Ovary (tissue), 9 donors: ENCODE data around the gene PSMD10. TPM values are rescaled to one million over a fixed set of nuclear protein-coding genes. Genes with fewer than 3 reads are reported as not detected.

Experiments used
- DNase-seq, 5 donors: peaks; one replicate each; pipeline ENCODE4 v3.0.0-alpha.2; 2019 to 2020
- H3K27ac ChIP-seq, 2 donors: fragments of 200-600 bp; one replicate each; pipeline versions ENCODE4 v1.5.1 to v1.8.0; 2019 to 2022
- H3K27me3 ChIP-seq: fragments of 200-600 bp; one replicate; pipeline ENCODE4 v1.8.0; 2022
- H3K36me3 ChIP-seq: fragments of 200-600 bp; sonication (generic); one replicate; pipeline ENCODE4 v1.5.1; 2019
- H3K4me1 ChIP-seq: one replicate; pipeline ENCODE4 v1.8.1; 2013; ENCODE audit warnings: mild to moderate bottlenecking, moderate library complexity; ENCODE audit not compliant: insufficient read depth
- H3K4me3 ChIP-seq: fragments of 200-600 bp; sonication (generic); one replicate; pipeline ENCODE4 v1.5.1; 2017
- H3K9me3 ChIP-seq, 2 donors: fragments of 200-600 bp in 1 of 2; sonication (generic) in 1 of 2; one replicate each; pipeline versions ENCODE4 v1.5.1 to v1.8.1; 2013 to 2019; ENCODE audit warnings: mild to moderate bottlenecking in 1 of 2, moderate library complexity in 1 of 2
- CTCF ChIP-seq, 3 donors: fragments of 450-650 bp in 2 of 3; fragments of 200-600 bp in 1 of 3; IDR thresholded peaks; one replicate each; pipeline versions ENCODE4 v1.5.1 to v1.8.0; 2016 to 2022; ENCODE audit warnings: antibody characterized with exemption in 3 of 3, mild to moderate bottlenecking in 1 of 3
- EP300 ChIP-seq: sonication (generic); formaldehyde crosslinking; IDR thresholded peaks from one replicate; pipeline ENCODE4 v1.6.1; 2017; ENCODE audit warnings: antibody characterized with exemption
- POLR2A ChIP-seq: fragments of 450-650 bp; IDR thresholded peaks from one replicate; pipeline ENCODE4 v1.6.1; 2017; ENCODE audit warnings: antibody characterized with exemption, mild to moderate bottlenecking, moderate library complexity
- WGBS, 3 donors: extraction: QIAGEN DNeasy Blood & Tissue Kit in 1 of 3; methylation state at CpG; one replicate each; pipeline versions ENCODE4 v1.1.5 to v1.1.7; 2013 to 2017; 5-methylcytosine and 5-hydroxymethylcytosine counted together
- intact Hi-C, 4 donors: fragments of 100-400 bp; cut with DNase I; formaldehyde crosslinking; loops; one replicate each; pipeline versions ENCODE4 v1.11.0 to v1.15.1; 2022 to 2023
- polyA plus RNA-seq, 2 donors: library from polyadenylated mRNA; stranded (reverse); fragments of 200-250 nt in 1 of 2; fragments of 350-450 nt in 1 of 2; fragmentation: Illumina TruSeq in 1 of 2; extraction: RNeasy Lipid Tissue Mini Kit (QIAGEN cat#74804) in 1 of 2; gene quantifications; one replicate each; pipeline ENCODE4 v1.2.3, GENCODE V29; 2013 to 2014
- total RNA-seq, 7 donors: library from RNA; depleted of rRNA in 2 of 7; stranded (reverse); fragments of >200 nt in 2 of 7; fragmentation: NEBNext Ultra II Directional in 3 of 7; extraction: Animal tissue kit (Norgen Biotek cat#: 25700) in 3 of 7; gene quantifications; one replicate each; pipeline versions ENCODE4 v1.1.0 to v1.2.4, GENCODE V29; 2016 to 2023
- donor health status: DM: no; HTN: no; CAD: no; lungs with moderate emphysema.
- donor health status: DM: no; HTN: no; CAD: no.
- donor health status: Bipolar disorder and iron deficiency.
- donor health status: DM: yes; HTN: yes; CAD: no.
- donor health status: DM: no; HTN: no; CAD: no.
- donor health status: DM: yes; HTN: yes; CAD: no.

Gene PSMD10
- total and polyA plus RNA-seq, 9 donors: 24.0 to 59.4 (median 41.6) TPM

DNA sequence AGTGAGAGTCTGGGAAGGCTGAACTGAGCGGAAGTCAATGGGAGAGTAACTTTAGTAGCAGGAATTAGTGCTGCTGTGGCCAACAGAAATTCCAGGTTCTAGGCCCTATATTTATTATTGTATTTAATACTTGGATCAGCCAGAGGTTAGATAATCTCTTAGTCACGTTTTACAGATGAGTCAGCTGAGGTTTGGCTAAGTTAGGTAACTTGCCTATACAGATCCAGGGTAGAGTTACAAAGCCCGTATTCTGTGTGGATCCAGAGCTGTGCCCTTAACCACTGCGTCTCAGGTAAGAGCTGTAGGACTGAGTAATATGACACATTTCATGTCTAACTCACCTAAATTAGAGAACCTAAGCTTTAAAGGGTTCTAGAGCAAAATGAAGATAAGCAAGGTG lies 20.5 kb downstream of the PSMD10 start:
- Histone ChIP-seq H3K36me3 (no peaks in the 10 kb centered on the region), H3K27me3 (no peaks in the 10 kb centered on the region), H3K9me3 (no peaks in the 10 kb centered on the region), H3K4me3 (no peak overlapping the region), H3K27ac (no peak overlapping the region), H3K4me1 (no peaks in the 10 kb centered on the region)
- intact Hi-C loops: loop anchor here in 1 of 4 donors (10.0 kb wide), 1 partner anchor 1176 kb away; no protein-coding TSS in a partner anchor
- TF ChIP-seq POLR2A (no peak), CTCF (IDR thresholded peaks at IDR 0.05) (no peak), EP300 (no peak)
- WGBS, 3 donors: 46 to 56% (median 51%) methylated on average over 4 of the region's 4 CpGs
- no peak for DNase-seq

- Histone ChIP-seq H3K9me3 (no peaks in the 10 kb centered on the region), H3K27ac (no peak overlapping the region), H3K4me3 (no peak overlapping the region), H3K27me3 (no peaks in the 10 kb centered on the region), H3K36me3 (no peaks in the 10 kb centered on the region), H3K4me1 (no peaks in the 10 kb centered on the region)
- no peak for DNase-seq
- no peak for TF ChIP-seq POLR2A
- TF ChIP-seq EP300: no peak
- no peak for TF ChIP-seq CTCF (IDR thresholded peaks at IDR 0.05)
- WGBS, 3 donors: 49 to 60% (median 54%) methylated on average over 1 of the region's 1 CpG
- intact Hi-C loops: no loop called here
Measured at GRCh38 chrX:108068121-108068520, 23.2 kb downstream of the PSMD10 start.

- Histone ChIP-seq H3K9me3 (no peaks in the 10 kb centered on the region), H3K27me3 (no peaks in the 10 kb centered on the region), H3K36me3 (no peaks in the 10 kb centered on the region), H3K27ac (no peak overlapping the region), H3K4me1 (no peaks in the 10 kb centered on the region), H3K4me3 (no peak overlapping the region)
- WGBS, 3 donors: 59 to 75% (median 68%) methylated on average over 2 of the region's 2 CpGs
- no peak for DNase-seq
- no peak for TF ChIP-seq EP300
- no peak for TF ChIP-seq POLR2A
- no peak for TF ChIP-seq CTCF (IDR thresholded peaks at IDR 0.05)
- intact Hi-C loops: no loop called here
Measured at GRCh38 chrX:108064613-108065012, 26.7 kb downstream of the PSMD10 start.

- Histone ChIP-seq H3K27me3 (no peaks in the 10 kb centered on the region), H3K9me3 (no peaks in the 10 kb centered on the region), H3K27ac (no peak overlapping the region), H3K36me3 (no peaks in the 10 kb centered on the region), H3K4me3 (no peak overlapping the region), H3K4me1 (no peaks in the 10 kb centered on the region)
- DNase-seq: no peak
- TF ChIP-seq CTCF (IDR thresholded peaks at IDR 0.05) (no peak), EP300 (no peak), POLR2A (no peak)
- intact Hi-C loops: no loop called here
- WGBS, 3 donors: 62 to 80% (median 65%) methylated on average over 1 of the region's 1 CpG
Measured at GRCh38 chrX:108064001-108064400, 27.3 kb downstream of the PSMD10 start.
